Breast epithelium (tissue), 3 donors: ENCODE data around the gene KLHL26.

Experiments used
- CTCF ChIP-seq, 3 donors: fragments of 450-650 bp; IDR thresholded peaks; one replicate each; pipeline ENCODE4 v1.5.1; 2016 to 2017; ENCODE audit warnings: antibody characterized with exemption in 3 of 3, mild to moderate bottlenecking in 3 of 3, moderate library complexity in 3 of 3
- POLR2AphosphoS5 ChIP-seq, 3 donors: sonication (generic); formaldehyde crosslinking; IDR thresholded peaks; one replicate each; pipeline ENCODE4 v1.6.1; 2017; ENCODE audit warnings: antibody characterized with exemption in 3 of 3

- TF ChIP-seq CTCF (IDR thresholded peaks at IDR 0.05) (no peak), POLR2AphosphoS5 (IDR thresholded peaks at IDR 0.05) (no peak)
Observed at GRCh38 chr19:18637673-18638630, 1.1 kb downstream of the KLHL26 start.
